ENCODE data around the gene EVI5L. TPM values are rescaled to one million over a fixed set of nuclear protein-coding genes. Genes with fewer than 3 reads are reported as not detected.

EVI5L gene
- total RNA-seq, 1 experiment from 2014 or later = 6.4 TPM

DNA sequence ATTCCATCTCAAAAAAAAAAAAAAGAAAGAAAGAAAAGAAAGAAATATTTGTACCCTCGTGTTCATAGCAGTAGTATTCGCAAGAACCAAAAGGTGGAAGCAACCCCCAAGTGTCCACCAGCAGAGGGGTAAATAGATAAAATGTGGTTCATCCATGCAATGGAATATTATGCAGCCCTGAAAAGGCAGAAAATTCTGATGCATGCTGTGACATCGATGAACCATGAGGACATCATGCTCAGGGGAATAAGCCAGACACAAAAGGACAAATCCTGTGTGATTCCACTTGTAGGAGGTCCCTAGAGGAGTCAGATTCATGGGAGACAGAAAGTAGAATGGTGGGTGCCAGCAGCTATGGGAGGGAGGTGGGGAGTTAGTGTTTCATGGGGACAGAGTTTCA lies 51.9 kb downstream of the EVI5L start:
- CTCF ChIA-PET = interaction anchor here (0.9 kb wide), 1 partner anchor 13 kb away, joined by 5 read pairs; no protein-coding TSS in a partner anchor
- in situ Hi-C loops (cut with HindIII; ENCODE audit: low pct_unique_long_range_greater_than_20kb, low sequenced_read_pairs) = no loop called here

GRCh38 chr19:7883105-7883504 lies 53.1 kb downstream of the EVI5L start:
- Histone ChIP-seq H3K9me3 (ENCODE audit: control insufficient read depth, insufficient read depth, low read depth, low read length) (no peaks in the 10 kb centered on the region), H3K27ac (ENCODE audit: low read length) (no peak overlapping the region), H3K4me3 (ENCODE audit: low read depth in 2 of 2, low read length in 2 of 2) (no peak overlapping the region), H3K27me3 (ENCODE audit: control insufficient read depth, insufficient read depth, low read length) (no peaks in the 10 kb centered on the region), H3K4me1 (ENCODE audit: control insufficient read depth, insufficient read depth, low read length) (no peaks in the 10 kb centered on the region), H3K36me3 (ENCODE audit: control insufficient read depth, insufficient read depth, low read length) (no peaks in the 10 kb centered on the region)
- in situ Hi-C loops (cut with HindIII; ENCODE audit: low pct_unique_long_range_greater_than_20kb, low sequenced_read_pairs) (no loop called here), intact Hi-C loops (cut with micrococcal nuclease; ENCODE audit: unreplicated experiment) (no loop called here)
- ChIA-PET CTCF (interaction anchor here (0.6 kb wide), 1 partner anchor 16 kb away, joined by 8 read pairs; no protein-coding TSS in a partner anchor), POLR2A (no interaction called here)
- no peak for DNase-seq (ENCODE audit: low read depth, low spot score)
- ATAC-seq = no peak
- TF ChIP-seq SIN3A (IDR thresholded peaks at IDR 0.05; ENCODE audit: borderline replicate concordance, insufficient read depth, low read depth, low read length) (no peak), REST (IDR thresholded peaks at IDR 0.05; ENCODE audit: insufficient read depth in 1 of 2, low read depth in 2 of 2, low read length in 1 of 2) (no peak), POLR2AphosphoS5 (IDR thresholded peaks at IDR 0.05; ENCODE audit: low read depth, low read length) (no peak), TCF7L2 (IDR thresholded peaks at IDR 0.05; ENCODE audit: low read depth, low read length) (no peak)
- TF ChIP-seq, protein P1, sequence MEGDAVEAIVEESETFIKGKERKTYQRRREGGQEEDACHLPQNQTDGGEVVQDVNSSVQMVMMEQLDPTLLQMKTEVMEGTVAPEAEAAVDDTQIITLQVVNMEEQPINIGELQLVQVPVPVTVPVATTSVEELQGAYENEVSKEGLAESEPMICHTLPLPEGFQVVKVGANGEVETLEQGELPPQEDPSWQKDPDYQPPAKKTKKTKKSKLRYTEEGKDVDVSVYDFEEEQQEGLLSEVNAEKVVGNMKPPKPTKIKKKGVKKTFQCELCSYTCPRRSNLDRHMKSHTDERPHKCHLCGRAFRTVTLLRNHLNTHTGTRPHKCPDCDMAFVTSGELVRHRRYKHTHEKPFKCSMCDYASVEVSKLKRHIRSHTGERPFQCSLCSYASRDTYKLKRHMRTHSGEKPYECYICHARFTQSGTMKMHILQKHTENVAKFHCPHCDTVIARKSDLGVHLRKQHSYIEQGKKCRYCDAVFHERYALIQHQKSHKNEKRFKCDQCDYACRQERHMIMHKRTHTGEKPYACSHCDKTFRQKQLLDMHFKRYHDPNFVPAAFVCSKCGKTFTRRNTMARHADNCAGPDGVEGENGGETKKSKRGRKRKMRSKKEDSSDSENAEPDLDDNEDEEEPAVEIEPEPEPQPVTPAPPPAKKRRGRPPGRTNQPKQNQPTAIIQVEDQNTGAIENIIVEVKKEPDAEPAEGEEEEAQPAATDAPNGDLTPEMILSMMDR (IDR thresholded peaks at IDR 0.05) = no peak
- BruUV-seq (replicated peaks) = no TSS peak

More for the DNA sequence above, 51.9 kb downstream of the EVI5L start:
- DNase-seq (ENCODE audit: low read depth, low spot score) (no peak), ATAC-seq (no peak)
- POLR2A ChIA-PET = no interaction called here
- H3K9me3 ChIP-seq (ENCODE audit: control insufficient read depth, insufficient read depth, low read depth, low read length) = no peaks in the 10 kb centered on the region
- no TSS peak for BruUV-seq (replicated peaks)
- no peak for TF ChIP-seq REST (IDR thresholded peaks at IDR 0.05; ENCODE audit: insufficient read depth in 1 of 2, low read depth in 2 of 2, low read length in 1 of 2)
- TF ChIP-seq TCF7L2 (IDR thresholded peaks at IDR 0.05; ENCODE audit: low read depth, low read length) = no peak
- no peak for TF ChIP-seq POLR2AphosphoS5 (IDR thresholded peaks at IDR 0.05; ENCODE audit: low read depth, low read length)
- no peak for TF ChIP-seq SIN3A (IDR thresholded peaks at IDR 0.05; ENCODE audit: borderline replicate concordance, insufficient read depth, low read depth, low read length)
- TF ChIP-seq, protein P1 (IDR thresholded peaks at IDR 0.05) = no peak
- intact Hi-C loops (cut with micrococcal nuclease; ENCODE audit: unreplicated experiment) = no loop called here
- no peaks in the 10 kb centered on the region for H3K36me3 ChIP-seq (ENCODE audit: control insufficient read depth, insufficient read depth, low read length)
- no peaks in the 10 kb centered on the region for H3K27me3 ChIP-seq (ENCODE audit: control insufficient read depth, insufficient read depth, low read length)
- no peaks in the 10 kb centered on the region for H3K4me1 ChIP-seq (ENCODE audit: control insufficient read depth, insufficient read depth, low read length)
- no peak overlapping the region for H3K4me3 ChIP-seq (ENCODE audit: low read depth in 2 of 2, low read length in 2 of 2)
- no peak overlapping the region for H3K27ac ChIP-seq (ENCODE audit: low read length)

All from Panc1 (cell line).